HepG2 (cell line): ENCODE results near the gene DDN. TPM values are rescaled to one million over a fixed set of nuclear protein-coding genes. Genes with fewer than 3 reads are reported as not detected.
A peak's percentile ranks its signal among the peaks of the same experiment; 100 is the strongest.

Experiments
- ATF4 ChIP-seq, 2 experiments: fragments of 450-650 bp in 1 of 2; sonication (generic) in 1 of 2; formaldehyde crosslinking; IDR thresholded peaks; 2 replicates each; pipeline versions ENCODE4 v1.5.0 to v1.8.0; 2020 to 2022; ENCODE audit warnings: mild to moderate bottlenecking in 1 of 2, missing genetic modification reagents in 1 of 2
- BRD4 ChIP-seq: sonication (generic); formaldehyde crosslinking; IDR thresholded peaks from 2 replicates; pipeline ENCODE4 v1.4.0; 2020; ENCODE audit warnings: missing genetic modification reagents
- HIVEP1 ChIP-seq: sonication (generic); formaldehyde crosslinking; IDR thresholded peaks from 2 replicates; pipeline ENCODE4 v1.4.0; 2020; ENCODE audit warnings: mild to moderate bottlenecking, missing genetic modification reagents
- MAFG ChIP-seq: sonication (generic); formaldehyde crosslinking; IDR thresholded peaks from 2 replicates; pipeline ENCODE4 v1.5.1; 2020; ENCODE audit warnings: mild to moderate bottlenecking, missing genetic modification reagents
- NFKB2 ChIP-seq: sonication (generic); formaldehyde crosslinking; IDR thresholded peaks from 2 replicates; pipeline ENCODE4 v1.4.0; 2020; ENCODE audit warnings: missing genetic modification reagents, borderline replicate concordance
- NKX3-1 ChIP-seq: sonication (generic); formaldehyde crosslinking; IDR thresholded peaks from 2 replicates; pipeline ENCODE4 v1.5.0; 2020; ENCODE audit warnings: missing genetic modification reagents
- NR2C2 ChIP-seq: sonication (generic); formaldehyde crosslinking; IDR thresholded peaks from 2 replicates; pipeline ENCODE4 v1.4.0; 2020; ENCODE audit warnings: missing genetic modification reagents, mild to moderate bottlenecking, moderate library complexity, borderline replicate concordance
- PAF1 ChIP-seq: IDR thresholded peaks from 2 replicates; pipeline ENCODE4 v1.6.1; 2016; ENCODE audit warnings: missing genetic modification reagents, missing compliant biosample characterization
- SIX4 ChIP-seq: sonication (generic); formaldehyde crosslinking; IDR thresholded peaks from 2 replicates; pipeline ENCODE4 v1.4.0; 2020; ENCODE audit warnings: missing genetic modification reagents
- TAF15 ChIP-seq: fragments of 200-400 bp; formaldehyde crosslinking; IDR thresholded peaks from one replicate; pipeline ENCODE4 v1.6.1; 2018; ENCODE audit warnings: mild to moderate bottlenecking, low read depth, low read length; ENCODE audit not compliant: poor library complexity, severe bottlenecking
- ZC3H13 ChIP-seq: sonication (generic); formaldehyde crosslinking; IDR thresholded peaks from 2 replicates; pipeline ENCODE4 v1.8.1; 2023; ENCODE audit warnings: mild to moderate bottlenecking, missing genetic modification reagents, moderate library complexity
- ZNF530 ChIP-seq: sonication (generic); formaldehyde crosslinking; IDR thresholded peaks from 2 replicates; pipeline ENCODE4 v1.5.0; 2020; ENCODE audit warnings: low read depth, mild to moderate bottlenecking, missing genetic modification reagents
- ZNF609 ChIP-seq: sonication (generic); formaldehyde crosslinking; IDR thresholded peaks from 2 replicates; pipeline ENCODE4 v1.4.0; 2020; ENCODE audit warnings: mild to moderate bottlenecking, missing genetic modification reagents, borderline replicate concordance
- ZNF746 ChIP-seq: sonication (generic); formaldehyde crosslinking; IDR thresholded peaks from 2 replicates; pipeline ENCODE4 v1.8.0; 2022; ENCODE audit warnings: mild to moderate bottlenecking, missing genetic modification reagents
- ZNF770 ChIP-seq: sonication (generic); formaldehyde crosslinking; IDR thresholded peaks from 2 replicates; pipeline ENCODE4 v1.5.0; 2020; ENCODE audit warnings: mild to moderate bottlenecking, missing genetic modification reagents
- ZNF850 ChIP-seq: sonication (generic); formaldehyde crosslinking; conservative IDR thresholded peaks from 2 replicates; pipeline ENCODE4 v1.9.0; 2021; ENCODE audit warnings: mild to moderate bottlenecking, missing genetic modification reagents
- ZSCAN12 ChIP-seq: sonication (generic); formaldehyde crosslinking; IDR thresholded peaks from 2 replicates; pipeline ENCODE4 v1.9.0; 2021; ENCODE audit warnings: mild to moderate bottlenecking, missing genetic modification reagents
- polyA plus RNA-seq, 8 experiments: library from polyadenylated mRNA; depleted of rRNA in 3 of 8; stranded (reverse) in 7 of 8; unstranded in 1 of 8; fragments of >200 nt; fragmentation: Illumina TruSeq in 4 of 8; extraction: Trizol in 4 of 8; gene quantifications; 2 replicates each; pipeline versions ENCODE4 v1.2.1 to v1.2.3, GENCODE V29; 2011 to 2016; ENCODE audit warnings: low read depth in 4 of 8, missing spikeins in 1 of 8, mixed read lengths in 1 of 8; ENCODE audit not compliant: insufficient read depth in 1 of 8
- total RNA-seq, 5 experiments: library from RNA; depleted of rRNA; stranded (reverse); fragments of >200 nt; fragmentation: Illumina TruSeq; extraction: Trizol; gene quantifications; 2 replicates each; pipeline ENCODE4 v1.2.3, GENCODE V29; 2016; ENCODE audit warnings: low read depth in 1 of 5

DDN gene
- total and polyA plus RNA-seq, 2 of the 13 experiments (the other 11 are each of a cell fraction or from before 2014, with no cell fraction given) = 0.24 to 0.53 TPM

- TF ChIP-seq ZNF770 (CRISPR knock-in tag) (no peak; the same call in 1 of the 2 replicates), HIVEP1 (CRISPR knock-in tag) (0 out of 2 replicates have a peak, but pooled peaks have one; percentile 39), ZC3H13 (CRISPR knock-in tag) (peak; percentile 88), TAF15 (peak; percentile 4), ZNF609 (no peak; the same call in 1 of the 2 replicates), ATF4 (CRISPR knock-in tag; IDR thresholded peaks at IDR 0.05) (0 out of 4 replicates have a peak, but pooled peaks of 1 of the 2 experiments have one; percentile 52), NFKB2 (CRISPR knock-in tag) (peak; percentile 92), ZSCAN12 (no peak; the same call in 1 of the 2 replicates), PAF1 (CRISPR knock-in tag) (no peak), NKX3-1 (peak; percentile 80), NR2C2 (CRISPR knock-in tag) (peak; percentile 51; the same call in 1 of the 2 replicates), ZNF530 (CRISPR knock-in tag) (no peak), SIX4 (CRISPR knock-in tag) (no peak), MAFG (CRISPR knock-in tag) (no peak), ZNF746 (CRISPR knock-in tag) (peak; percentile 71; the same call in 1 of the 2 replicates), ZNF850 (CRISPR knock-in tag) (no peak), BRD4 (CRISPR knock-in tag) (peak; percentile 25; the same call in 1 of the 2 replicates)
Observed at GRCh38 chr12:48998497-48999353, 450 bp downstream of the DDN start (continued).
